ENCODE results near the gene HOXC9.

HOXC9 gene

GRCh38 chr12:53963434-53964314, 36.3 kb upstream of the HOXC9 start:
- no peak for DNase-seq (ENCODE audit: low read depth in 2 of 2)

GRCh38 chr12:53964315-53964713, 35.6 kb upstream of the HOXC9 start:
- DNase-seq (ENCODE audit: low read depth in 2 of 2), result no peak

- DNase-seq (ENCODE audit: low read depth in 2 of 2), result no peak
Observed at GRCh38 chr12:53965281-53966084, 34.5 kb upstream of the HOXC9 start.

GRCh38 chr12:53966085-53966384, 33.9 kb upstream of the HOXC9 start:
- no peak for DNase-seq (ENCODE audit: low read depth in 2 of 2)

- DNase-seq (ENCODE audit: low read depth in 2 of 2), result no peak
Observed at GRCh38 chr12:53966385-53967133, 33.4 kb upstream of the HOXC9 start.

GRCh38 chr12:53967421-53967925, 32.5 kb upstream of the HOXC9 start:
- DNase-seq (ENCODE audit: low read depth in 2 of 2), result no peak

- no peak for DNase-seq (ENCODE audit: low read depth in 2 of 2)
Observed at GRCh38 chr12:53968214-53969127, 31.5 kb upstream of the HOXC9 start.

- no peak for DNase-seq (ENCODE audit: low read depth in 2 of 2)
Observed at GRCh38 chr12:53969588-53970259, 30.2 kb upstream of the HOXC9 start.

GRCh38 chr12:53970451-53970850, 29.5 kb upstream of the HOXC9 start:
- DNase-seq (ENCODE audit: low read depth in 2 of 2), result no peak

GRCh38 chr12:53971129-53971528, 28.8 kb upstream of the HOXC9 start:
- DNase-seq (ENCODE audit: low read depth in 2 of 2), result no peak

- DNase-seq (ENCODE audit: low read depth in 2 of 2), result no peak
Observed at GRCh38 chr12:53971686-53972085, 28.3 kb upstream of the HOXC9 start.

GRCh38 chr12:53972152-53972702, 27.7 kb upstream of the HOXC9 start:
- DNase-seq (ENCODE audit: low read depth in 2 of 2), result no peak

- no peak for DNase-seq (ENCODE audit: low read depth in 2 of 2)
Observed at GRCh38 chr12:53972722-53973235, 27.2 kb upstream of the HOXC9 start, which contains the start of gene HOXC11. Gene HOXC11, plus strand, starts transcription at chr12:53973126. Its CDS starts 116 bp downstream, at chr12:53973242.

GRCh38 chr12:53973236-53974042, 26.5 kb upstream of the HOXC9 start:
- no peak for DNase-seq (ENCODE audit: low read depth in 2 of 2)

GRCh38 chr12:53974084-53975063, 25.6 kb upstream of the HOXC9 start, which contains the start of gene HOTAIR:
Gene HOTAIR, minus strand, starts transcription at chr12:53974954.
- DNase-seq (ENCODE audit: low read depth in 2 of 2), result no peak

GRCh38 chr12:53975064-53975471, 24.9 kb upstream of the HOXC9 start:
- DNase-seq (ENCODE audit: low read depth in 2 of 2), result no peak

- DNase-seq (ENCODE audit: low read depth in 2 of 2), result no peak
Observed at GRCh38 chr12:53975479-53976152, 24.3 kb upstream of the HOXC9 start.

All from activated CD8-positive, alpha-beta memory T cell treated with anti-CD3 and anti-CD28 coated beads for 4 hours (primary cell).